Nephron progenitor cell (in vitro differentiated cells): ENCODE results near the gene PVALEF.
"Not testable (repeated sequence)": the region's sequence is repeated elsewhere in the genome, so short reads cannot be mapped to it uniquely, and the experiment has no call there.

Experiments
- DNase-seq: peaks from one replicate; pipeline ENCODE4 v3.0.0; 2021
- H3K27ac Mint-ChIP-seq: 2 replicates; pipeline ENCODE4 v1.8.0; 2021; ENCODE audit warnings: mild to moderate bottlenecking, moderate library complexity, mixed read lengths
- H3K27me3 Mint-ChIP-seq: 2 replicates; pipeline ENCODE4 v1.8.0; 2021; ENCODE audit warnings: mild to moderate bottlenecking, low read depth, mixed read lengths; ENCODE audit not compliant: poor library complexity
- H3K36me3 Mint-ChIP-seq: 2 replicates; pipeline ENCODE4 v1.8.0; 2021; ENCODE audit warnings: low read depth, mixed read lengths
- H3K4me1 Mint-ChIP-seq: 2 replicates; pipeline ENCODE4 v1.8.0; 2021; ENCODE audit warnings: mixed read lengths
- H3K4me3 Mint-ChIP-seq: 2 replicates; pipeline ENCODE4 v1.8.0; 2021; ENCODE audit warnings: mild to moderate bottlenecking, moderate library complexity, mixed read lengths
- H3K9me3 Mint-ChIP-seq: 2 replicates; pipeline ENCODE4 v1.8.0; 2021; ENCODE audit warnings: mild to moderate bottlenecking, moderate library complexity, mixed read lengths
- CTCF ChIP-seq: fragments of 200-600 bp; sonication (generic); IDR thresholded peaks from 2 replicates; pipeline ENCODE4 v1.5.0; 2021; ENCODE audit warnings: antibody characterized with exemption

The PVALEF gene

GRCh38 chr17:81153340-81153803 lies 11.9 kb upstream of the PVALEF start:
- Mint-ChIP-seq H3K4me3 (no peak overlapping the region), H3K27me3 (peaks cover 25% of the 10 kb centered on the region), H3K9me3 (no peaks in the 10 kb centered on the region), H3K4me1 (no peaks in the 10 kb centered on the region), H3K36me3 (no peaks in the 10 kb centered on the region), H3K27ac (no peak overlapping the region)
- no peak for DNase-seq
- no peak for TF ChIP-seq CTCF

- not testable (repeated sequence) for H3K27ac Mint-ChIP-seq, H3K4me1 Mint-ChIP-seq, H3K9me3 Mint-ChIP-seq, H3K4me3 Mint-ChIP-seq, H3K36me3 Mint-ChIP-seq, DNase-seq
- H3K27me3 Mint-ChIP-seq: peaks cover 23% of the 10 kb centered on the region
These were observed 11.3 kb upstream of the PVALEF start for GRCh38 chr17:81154016-81154415.

- no peaks in the 10 kb centered on the region for H3K36me3 Mint-ChIP-seq
These were observed 10.3 kb upstream of the PVALEF start for GRCh38 chr17:81154961-81155360.

GRCh38 chr17:81156866-81157805 lies 8.2 kb upstream of the PVALEF start:
- Mint-ChIP-seq H3K4me1 (peaks cover 4% of the 10 kb centered on the region), H3K9me3 (no peaks in the 10 kb centered on the region), H3K4me3 (no peak overlapping the region), H3K27me3 (peaks cover 14% of the 10 kb centered on the region), H3K27ac (peak overlapping the region; percentile 74), H3K36me3 (no peaks in the 10 kb centered on the region)
- DNase-seq: no peak
- TF ChIP-seq CTCF: no peak

More at GRCh38 chr17:81154961-81155360, 10.3 kb upstream of the PVALEF start:
- Mint-ChIP-seq H3K9me3 (no peaks in the 10 kb centered on the region), H3K4me3 (no peak overlapping the region), H3K27ac (no peak overlapping the region), H3K27me3 (peaks cover 23% of the 10 kb centered on the region), H3K4me1 (peaks cover 4% of the 10 kb centered on the region)
- no peak for DNase-seq
- no peak for TF ChIP-seq CTCF

- peaks cover 4% of the 10 kb centered on the region for H3K4me1 Mint-ChIP-seq
- TF ChIP-seq CTCF: no peak
- H3K27me3 Mint-ChIP-seq: peaks cover 11% of the 10 kb centered on the region
- no peak for DNase-seq
- H3K36me3 Mint-ChIP-seq: no peaks in the 10 kb centered on the region
- H3K27ac Mint-ChIP-seq: no peak overlapping the region
- H3K4me3 Mint-ChIP-seq: no peak overlapping the region
- H3K9me3 Mint-ChIP-seq: no peaks in the 10 kb centered on the region
These were observed 7.2 kb upstream of the PVALEF start for GRCh38 chr17:81157848-81158687.
